Transverse colon (tissue), 4 donors: ENCODE measurements around the gene DEPDC7. TPM values are rescaled to one million over a fixed set of nuclear protein-coding genes. Genes with fewer than 3 reads are reported as not detected.
"Not testable (repeated sequence)": the region's sequence is repeated elsewhere in the genome, so short reads cannot be mapped to it uniquely, and the experiment has no call there.

Source experiments
- DNase-seq: peaks from one replicate; pipeline ENCODE4 v3.0.0-alpha.2; 2019
- H3K27ac ChIP-seq, 4 donors: fragments of 200-600 bp; sonication (generic); 2 replicates each; pipeline ENCODE4 v1.5.1; 2016 to 2018; ENCODE audit warnings: inconsistent platforms in 4 of 4
- H3K27me3 ChIP-seq: fragments of 200-600 bp; sonication (generic); 2 replicates; pipeline ENCODE4 v1.5.1; 2017; ENCODE audit warnings: inconsistent platforms
- H3K36me3 ChIP-seq, 4 donors: fragments of 200-600 bp; sonication (generic); 2 replicates each; pipeline ENCODE4 v1.5.1; 2017 to 2019; ENCODE audit warnings: inconsistent platforms in 4 of 4
- H3K4me1 ChIP-seq, 4 donors: fragments of 200-600 bp; sonication (generic); 2 replicates each; pipeline ENCODE4 v1.5.1; 2017 to 2020; ENCODE audit warnings: inconsistent platforms in 4 of 4
- H3K4me3 ChIP-seq, 4 donors: fragments of 200-600 bp; sonication (generic); 1 replicate in 1 of 4; 2 replicates in 3 of 4; pipeline versions ENCODE4 v1.5.1 to v1.6.1; 2017 to 2019; ENCODE audit warnings: inconsistent platforms in 4 of 4
- H3K9me3 ChIP-seq, 2 donors: fragments of 200-600 bp; sonication (generic); 2 replicates each; pipeline ENCODE4 v1.5.1; 2017 to 2019; ENCODE audit warnings: inconsistent platforms in 2 of 2
- CTCF ChIP-seq, 5 experiments: fragments of 200-600 bp in 3 of 5; fragments of 450-650 bp in 2 of 5; sonication (generic) in 3 of 5; IDR thresholded peaks; 1 replicate in 2 of 5; 2 replicates in 3 of 5; pipeline ENCODE4 v1.5.1; 2016 to 2017; ENCODE audit warnings: antibody characterized with exemption in 5 of 5, inconsistent platforms in 3 of 5, mild to moderate bottlenecking in 2 of 5, moderate library complexity in 1 of 5
- EP300 ChIP-seq: sonication (generic); formaldehyde crosslinking; IDR thresholded peaks from one replicate; pipeline ENCODE4 v1.6.1; 2017; ENCODE audit warnings: antibody characterized with exemption, low read depth
- POLR2A ChIP-seq: fragments of 450-650 bp; IDR thresholded peaks from one replicate; pipeline ENCODE4 v1.6.1; 2016; ENCODE audit warnings: antibody characterized with exemption, mild to moderate bottlenecking, moderate library complexity
- POLR2AphosphoS5 ChIP-seq, 3 donors: sonication (generic); formaldehyde crosslinking; IDR thresholded peaks; one replicate each; pipeline ENCODE4 v1.6.1; 2016; ENCODE audit warnings: antibody characterized with exemption in 3 of 3
- WGBS, 2 donors: methylation state at CpG; one replicate each; pipeline ENCODE4 v1.1.5; 2018; ENCODE audit warnings: low coverage in 1 of 2; 5-methylcytosine and 5-hydroxymethylcytosine counted together
- in situ Hi-C, 4 donors: fragments of 200-750 bp; cut with MboI; loops; one replicate each; pipeline versions ENCODE4 v1.15.0 to v1.15.1; 2017; ENCODE audit warnings: low sequenced_read_pairs in 3 of 4, low pct_ligation_motif_present in 1 of 4, low pct_unique_long_range_greater_than_20kb in 1 of 4
- intact Hi-C: fragments of 100-400 bp; cut with DNase I; formaldehyde crosslinking; loops from one replicate; pipeline ENCODE4 v1.15.1; 2023; ENCODE audit warnings: low total_unique reads
- total RNA-seq, 4 donors: library from RNA; depleted of rRNA; stranded (reverse); fragments of >200 nt; gene quantifications; one replicate each; pipeline ENCODE4 v1.1.0, GENCODE V29; 2016

Gene DEPDC7
- 10 to 100 TPM in 2 of 4 donors, 1 to 10 TPM in 2; 3.2 to 18.7 (median 11.5) TPM for total RNA-seq

GRCh38 chr11:33015621-33016551, at the start of gene DEPDC7:
Gene DEPDC7, plus strand, starts transcription at chr11:33015878. Its CDS starts 78 bp downstream, at chr11:33015956.
- DNase-seq: peak; percentile 90
- WGBS, 2 donors: 14% methylated on average over 60 of the region's 89 CpGs; no CpG with 5 or more reads in 1 of the 2 donors
- peak within 1 kb of the TSS; percentile 56 to 65 (median 61) for H3K4me3 ChIP-seq
- peak within 1 kb of the TSS; percentile 61 to 80 (median 78) for H3K27ac ChIP-seq
- TF ChIP-seq POLR2A (no peak), EP300 (no peak), CTCF (IDR thresholded peaks at IDR 0.05) (no peak), POLR2AphosphoS5 (IDR thresholded peaks at IDR 0.05) (peak; percentile 54 to 60 (median 54))
- intact Hi-C loops (no loop called here), in situ Hi-C loops (no loop called here)
- H3K4me1 ChIP-seq: peaks cover 7 to 39% (median 27%) of the 10 kb centered on the region in 4 donors
- H3K36me3 ChIP-seq: no peaks in the 10 kb centered on the region
- no peaks in the 10 kb centered on the region for H3K27me3 ChIP-seq
- no peaks in the 10 kb centered on the region for H3K9me3 ChIP-seq

DNA sequence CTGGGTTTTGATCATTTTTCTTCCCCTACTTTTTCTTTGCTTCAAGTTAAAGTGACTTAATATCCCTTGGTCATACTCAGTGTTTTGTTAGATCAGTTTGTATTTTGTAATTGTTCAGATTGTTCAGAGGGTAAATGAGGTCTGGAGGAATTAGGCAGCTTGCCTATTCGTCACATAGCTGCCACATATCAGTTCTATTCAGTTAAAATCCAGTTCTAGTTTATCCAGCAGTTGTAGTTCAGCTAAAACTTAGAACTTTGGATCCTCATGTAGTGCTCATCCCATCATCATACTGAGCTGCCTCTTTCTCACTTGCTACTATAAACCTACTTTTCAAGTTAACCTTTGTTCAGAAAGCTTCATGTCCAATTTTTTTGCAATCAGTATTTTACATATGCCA, 47.1 kb upstream of the DEPDC7 start:
- no peaks in the 10 kb centered on the region for H3K27me3 ChIP-seq
- no peaks in the 10 kb centered on the region for H3K36me3 ChIP-seq
- intact Hi-C loops (no loop called here), in situ Hi-C loops (loop anchor here in 2 of 4 donors (10.0 to 25.0 kb wide), 2 partner anchors 96 to 369 kb away; no protein-coding TSS in a partner anchor)
- H3K27ac ChIP-seq: no peak overlapping the region
- WGBS, 2 donors: 80 to 84% methylated on average over 1 of the region's 1 CpG
- no peak for DNase-seq
- TF ChIP-seq POLR2A (no peak), POLR2AphosphoS5 (IDR thresholded peaks at IDR 0.05) (no peak), CTCF (IDR thresholded peaks at IDR 0.05) (no peak), EP300 (no peak)
- no peaks in the 10 kb centered on the region for H3K9me3 ChIP-seq
- no peak overlapping the region for H3K4me3 ChIP-seq
- H3K4me1 ChIP-seq: no peaks in the 10 kb centered on the region

GRCh38 chr11:32972233-32972632, 43.4 kb upstream of the DEPDC7 start:
- DNase-seq, H3K4me1 ChIP-seq, H3K4me3 ChIP-seq, H3K27ac ChIP-seq, H3K36me3 ChIP-seq, H3K9me3 ChIP-seq, H3K27me3 ChIP-seq, intact Hi-C loops: not testable (repeated sequence)
- in situ Hi-C loops: loop anchor here in 1 of 4 donors (25.0 kb wide), 1 partner anchor 365 kb away; no protein-coding TSS in a partner anchor
- WGBS, 2 donors: 93 to 99% methylated on average over 3 of the region's 3 CpGs

GRCh38 chr11:32972781-32973180, 42.9 kb upstream of the DEPDC7 start:
- 74 to 85% methylated on average over 3 of the region's 3 CpGs for WGBS, 2 donors
- intact Hi-C loops (no loop called here), in situ Hi-C loops (loop anchor here in 1 of 4 donors (25.0 kb wide), 1 partner anchor 365 kb away; no protein-coding TSS in a partner anchor)
- no peak overlapping the region for H3K27ac ChIP-seq
- H3K27me3 ChIP-seq: no peaks in the 10 kb centered on the region
- no peak overlapping the region for H3K4me3 ChIP-seq
- peaks cover 0 to 8% (median 0%) of the 10 kb centered on the region in 4 donors for H3K36me3 ChIP-seq
- TF ChIP-seq EP300 (no peak), POLR2A (no peak), CTCF (IDR thresholded peaks at IDR 0.05) (no peak), POLR2AphosphoS5 (IDR thresholded peaks at IDR 0.05) (no peak)
- H3K4me1 ChIP-seq: no peaks in the 10 kb centered on the region
- H3K9me3 ChIP-seq: no peaks in the 10 kb centered on the region
- no peak for DNase-seq
